GM18867 (cell line): ENCODE results near the gene SMIM17.
"Not testable (repeated sequence)": the region's sequence is repeated elsewhere in the genome, so short reads cannot be mapped to it uniquely, and the experiment has no call there.

Experiments used
- ATAC-seq: cut with Tn5 transposase; IDR thresholded peaks from one replicate; pipeline ENCODE4 v1.9.1; 2021; ENCODE audit warnings: mild to moderate bottlenecking, moderate library complexity; ENCODE audit not compliant: unreplicated experiment

SMIM17 gene

DNA sequence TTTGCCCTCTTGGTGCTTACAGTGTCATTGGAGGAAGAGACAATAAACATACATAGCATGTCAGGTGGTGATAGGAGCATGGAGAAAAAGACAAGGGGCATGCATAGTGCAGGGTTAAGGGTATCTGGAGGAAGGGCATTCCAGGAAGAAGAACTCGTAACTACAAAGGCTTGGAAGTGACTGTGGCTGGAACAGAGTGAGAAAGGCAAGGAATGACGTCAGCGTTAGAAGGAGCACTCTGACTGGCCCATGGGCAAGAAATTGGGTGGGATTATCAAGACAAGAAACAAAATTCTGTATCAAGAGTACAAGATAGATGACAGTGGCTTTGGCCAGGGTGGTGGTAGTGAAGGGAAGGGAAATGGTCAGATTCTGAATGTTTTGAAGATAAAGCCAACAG is 11.2 kb downstream of the SMIM17 start:
- no peak for ATAC-seq

DNA sequence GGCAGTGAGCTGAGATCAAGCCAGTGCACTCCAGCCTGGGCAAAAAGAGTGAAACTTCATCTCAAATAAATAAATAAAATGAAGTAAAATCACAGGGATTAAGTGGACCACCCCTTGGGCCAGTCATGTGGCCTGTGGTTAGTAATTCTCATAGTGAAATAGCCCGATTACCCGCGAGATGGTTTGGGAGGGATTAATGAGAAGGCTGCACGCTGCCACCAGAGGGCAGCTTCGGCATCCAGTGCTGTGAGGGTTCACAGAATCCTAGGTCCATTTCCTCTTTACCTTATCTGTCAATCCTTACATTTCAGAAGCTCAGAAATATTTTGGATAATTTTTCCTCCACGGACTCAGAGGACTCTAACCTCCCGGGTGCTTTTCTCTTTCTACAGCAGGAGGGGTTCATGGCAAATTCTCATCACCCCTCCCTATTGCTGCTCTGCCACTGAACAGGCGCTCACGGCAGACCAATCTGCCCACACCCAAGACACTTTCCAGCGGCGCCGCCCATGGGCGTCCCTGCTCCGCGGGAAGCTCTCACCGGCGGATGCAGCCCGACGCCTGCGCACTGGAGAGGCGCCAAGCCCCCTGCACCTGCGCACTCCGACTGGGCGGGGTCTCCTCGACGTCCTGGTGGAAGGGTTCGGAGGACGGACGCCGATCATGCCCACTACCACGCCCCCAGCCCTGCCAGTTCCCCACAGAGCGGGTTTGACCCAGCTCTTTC is 17.6 kb downstream of the SMIM17 start:
- no peak for ATAC-seq

DNA sequence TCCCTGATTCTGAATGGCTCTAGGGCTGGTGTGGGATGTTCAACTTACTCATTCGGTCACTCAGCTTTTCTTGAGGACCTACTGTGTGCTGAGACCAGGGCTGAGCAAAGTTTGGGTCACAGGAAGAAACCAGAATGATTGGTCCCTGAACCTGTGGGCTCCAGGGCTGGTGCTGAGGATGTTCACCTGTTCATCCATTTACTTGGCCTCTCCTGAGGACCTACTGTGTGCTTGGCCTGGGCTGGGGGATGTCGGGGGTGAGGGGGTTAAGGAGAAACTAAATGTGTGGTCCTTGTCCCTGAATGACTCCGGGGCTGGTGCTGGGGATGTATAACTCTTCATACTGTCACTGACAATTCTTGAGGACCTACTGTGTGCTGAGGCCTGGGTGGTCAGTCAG is 18.3 kb downstream of the SMIM17 start:
- ATAC-seq, result no peak

DNA sequence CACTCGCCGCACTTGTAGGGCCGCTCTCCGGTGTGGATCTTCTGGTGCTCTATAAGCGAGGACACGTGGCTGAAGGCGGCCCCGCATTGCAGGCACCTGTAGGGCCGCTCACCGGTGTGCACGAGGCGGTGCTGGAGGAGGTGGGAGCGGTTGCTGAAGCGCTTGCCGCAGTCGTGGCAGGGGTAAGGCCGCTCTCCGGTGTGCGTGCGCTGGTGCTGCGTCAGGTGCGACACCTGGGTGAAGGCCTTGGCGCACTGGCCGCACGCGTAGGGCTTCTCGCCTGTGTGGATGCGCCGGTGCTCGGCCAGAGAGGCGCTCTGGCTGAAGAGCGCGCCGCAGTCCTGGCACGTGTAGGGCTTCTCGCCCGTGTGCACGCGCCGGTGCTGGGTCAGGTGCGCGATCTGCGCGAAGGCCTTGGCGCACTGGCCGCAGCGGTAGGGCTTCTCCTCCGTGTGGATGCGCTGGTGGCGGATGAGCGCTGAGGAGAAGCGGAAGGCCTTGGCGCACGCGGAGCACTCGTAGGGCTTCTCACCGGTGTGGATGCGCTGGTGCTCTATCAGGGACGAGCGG is 21.1 kb downstream of the SMIM17 start:
- no peak for ATAC-seq

DNA sequence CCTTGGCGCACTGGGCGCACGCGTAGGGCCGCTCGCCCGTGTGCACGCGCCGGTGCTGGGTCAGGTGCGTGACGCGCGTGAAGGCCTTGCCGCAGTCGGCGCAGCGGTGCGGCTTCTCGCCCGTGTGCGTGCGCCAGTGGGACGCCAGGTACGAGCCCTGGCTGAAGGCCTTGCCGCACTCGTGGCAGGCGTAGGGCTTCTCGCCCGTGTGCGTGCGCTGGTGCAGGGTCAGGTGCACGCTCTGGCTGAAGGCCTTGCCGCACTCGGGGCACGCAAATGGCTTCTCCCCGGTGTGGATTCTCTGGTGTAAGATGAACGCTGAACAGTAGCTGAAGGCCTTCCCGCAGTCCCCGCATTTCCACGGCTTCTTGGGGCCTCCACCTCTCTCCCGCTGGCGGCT is 21.6 kb downstream of the SMIM17 start:
- no peak for ATAC-seq

DNA sequence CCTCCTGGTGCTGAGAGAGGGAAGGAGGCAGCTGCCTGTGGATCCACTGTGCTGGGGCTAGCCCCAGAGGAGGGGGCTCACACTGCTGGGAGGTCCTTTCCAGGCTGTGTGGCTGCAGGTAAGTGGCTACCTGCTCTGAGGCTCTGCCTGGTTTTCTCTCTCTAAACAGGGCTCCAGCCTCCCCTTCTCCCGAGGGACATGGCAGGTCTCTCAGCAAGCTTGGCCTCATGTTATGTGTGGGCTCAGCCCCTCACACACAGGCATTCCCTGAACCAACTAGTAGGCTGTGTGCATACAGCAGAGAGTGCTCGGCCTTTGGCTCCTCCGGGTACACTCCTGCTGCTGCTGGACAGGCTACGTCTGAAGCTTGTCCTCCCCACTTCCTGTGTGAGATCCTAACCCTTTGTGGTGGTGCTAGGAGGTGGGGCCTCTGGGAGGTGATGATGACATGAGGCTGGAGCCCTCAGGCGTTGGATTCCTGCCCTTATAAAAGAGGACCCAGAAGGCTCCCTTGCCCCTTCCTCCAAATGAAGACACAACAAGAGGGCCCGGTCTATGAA is 24.4 kb downstream of the SMIM17 start:
- no peak for ATAC-seq

DNA sequence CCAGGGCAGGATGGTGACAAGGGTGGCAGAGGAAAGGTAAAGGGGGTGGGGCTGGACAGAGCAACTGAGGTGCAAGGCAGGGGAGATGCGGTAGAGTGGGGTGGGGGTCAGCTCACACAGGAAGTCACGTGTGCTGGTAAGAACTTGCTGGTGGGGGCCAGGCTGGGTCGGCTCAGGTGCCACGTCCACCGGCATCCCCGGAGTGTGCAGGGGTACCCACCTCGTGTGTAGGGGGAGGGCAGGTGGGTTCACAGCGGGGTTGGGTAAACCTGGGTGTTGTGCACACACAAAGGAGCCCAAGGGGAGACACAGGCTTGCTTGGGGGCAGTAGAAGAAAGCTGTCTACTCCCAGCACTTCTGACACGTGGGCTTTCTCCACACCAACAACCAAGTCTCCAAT is 25.7 kb downstream of the SMIM17 start:
- ATAC-seq, result no peak

DNA sequence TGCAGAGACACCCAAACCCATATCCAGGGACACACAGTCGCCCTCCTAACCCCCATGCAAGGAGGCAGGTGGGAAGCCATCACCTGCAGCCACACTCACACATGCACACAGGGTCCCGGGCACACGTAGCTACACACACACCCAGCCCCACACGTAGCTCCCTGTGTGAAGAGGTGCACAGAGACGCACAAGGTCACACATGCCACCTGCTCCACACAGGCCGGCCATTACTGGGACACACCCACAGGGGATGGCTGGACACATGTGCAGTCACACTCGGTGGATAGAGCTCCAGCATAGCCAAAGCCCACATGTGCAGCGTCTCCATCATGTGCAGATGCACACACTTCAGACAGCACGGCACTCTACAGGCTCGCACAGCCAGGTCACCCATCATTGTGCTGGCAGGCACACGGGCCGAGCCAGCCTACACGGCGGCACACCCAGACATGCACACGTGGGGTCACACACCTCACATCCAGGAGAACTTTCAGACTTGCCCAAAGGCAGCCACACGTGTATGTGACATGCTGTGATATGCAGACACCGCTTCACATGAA is 27.5 kb downstream of the SMIM17 start:
- no peak for ATAC-seq

DNA sequence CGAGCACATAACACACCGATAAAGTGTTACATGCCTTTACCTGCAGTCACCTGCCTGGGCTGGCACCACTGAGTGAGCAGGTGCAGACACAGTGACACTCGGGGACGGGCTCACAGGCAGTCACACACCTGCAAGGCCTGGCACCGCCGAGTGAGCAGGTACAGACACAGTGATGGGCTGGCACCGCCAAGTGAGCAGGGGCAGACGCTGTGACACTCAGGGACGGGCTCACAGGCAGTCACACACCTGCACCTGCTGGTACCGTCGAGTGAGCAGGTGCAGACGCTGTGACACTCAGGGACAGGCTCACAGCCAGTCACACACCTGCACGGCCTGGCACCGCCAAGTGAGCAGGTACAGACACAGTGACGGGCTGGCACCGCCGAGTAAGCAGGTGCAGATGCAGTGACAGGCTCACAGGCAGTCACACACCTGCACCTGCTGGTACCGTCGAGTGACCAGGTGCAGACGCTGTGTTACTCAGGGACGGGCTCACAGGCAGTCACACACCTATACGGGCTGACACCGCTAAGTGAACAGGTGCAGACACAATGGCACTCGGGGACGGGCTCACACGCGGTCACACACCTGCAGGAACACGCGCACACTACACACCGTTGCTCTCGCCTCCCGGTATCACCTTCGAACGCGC is 28.1 kb downstream of the SMIM17 start:
- no peak for ATAC-seq

DNA sequence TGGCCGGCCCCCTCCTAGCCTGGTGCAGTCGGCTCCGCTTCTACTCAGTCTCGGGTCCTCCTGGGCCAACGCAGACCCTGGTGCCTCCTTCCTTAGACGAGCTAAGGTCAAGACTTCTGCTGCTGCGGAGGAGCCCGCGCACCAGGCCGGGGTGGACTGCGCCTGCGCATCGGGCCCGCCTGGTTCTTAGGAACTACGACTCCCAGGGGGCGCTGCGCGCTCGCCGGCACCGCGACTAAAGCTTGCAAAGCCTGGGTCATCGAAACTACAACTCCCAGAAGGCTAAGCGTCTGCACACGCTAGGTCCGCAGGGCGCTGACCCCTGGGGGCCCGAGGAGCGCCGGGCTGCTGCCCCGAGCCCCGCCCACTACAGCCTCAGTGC is 28.6 kb downstream of the SMIM17 start, which contains the start of gene ZNF835:
Gene ZNF835 (minus strand): TSS at position 145 of the 382 bp plus-strand sequence. CDS start 6,559 bp downstream, outside the sequence.
- ATAC-seq, result no peak

DNA sequence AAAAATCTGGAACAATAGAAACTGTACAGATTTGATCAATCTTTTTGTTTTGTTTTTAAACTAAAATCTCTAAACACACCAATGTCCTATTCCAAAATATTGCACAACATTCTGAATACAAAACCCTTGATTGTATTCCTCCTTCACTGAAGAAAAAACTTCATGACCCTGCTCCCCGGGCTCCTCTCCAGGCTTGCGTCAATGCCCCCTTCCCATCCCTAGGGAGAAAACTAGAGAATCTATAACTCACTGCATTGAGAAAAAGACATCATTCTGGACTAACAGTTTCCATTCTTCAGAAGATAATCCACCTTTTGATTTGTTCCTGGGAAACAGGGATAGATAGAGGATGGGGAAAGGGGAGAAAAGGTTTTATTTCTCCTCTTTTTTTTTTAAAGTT is 29.7 kb downstream of the SMIM17 start:
- ATAC-seq, result not testable (repeated sequence)

DNA sequence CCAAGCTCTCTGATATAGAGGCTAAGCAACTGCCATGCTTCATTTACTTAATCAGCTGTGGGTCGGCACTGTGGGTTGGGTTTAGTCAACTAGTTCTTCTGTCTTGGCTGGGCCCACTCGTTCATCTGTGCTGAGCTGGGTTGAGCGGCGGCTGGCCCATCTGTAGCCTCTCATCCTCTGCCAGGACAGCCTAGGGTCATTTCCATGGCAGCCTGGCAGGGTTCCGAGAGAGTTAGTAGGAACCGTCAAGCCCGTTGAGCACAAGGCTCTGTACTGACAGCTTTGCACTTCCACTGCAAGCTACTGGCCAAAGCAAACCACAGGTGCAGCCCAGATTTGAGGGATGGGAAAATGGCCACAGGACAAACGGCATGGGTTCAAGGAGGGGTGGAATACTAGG is 35.2 kb downstream of the SMIM17 start:
- ATAC-seq, result no peak

DNA sequence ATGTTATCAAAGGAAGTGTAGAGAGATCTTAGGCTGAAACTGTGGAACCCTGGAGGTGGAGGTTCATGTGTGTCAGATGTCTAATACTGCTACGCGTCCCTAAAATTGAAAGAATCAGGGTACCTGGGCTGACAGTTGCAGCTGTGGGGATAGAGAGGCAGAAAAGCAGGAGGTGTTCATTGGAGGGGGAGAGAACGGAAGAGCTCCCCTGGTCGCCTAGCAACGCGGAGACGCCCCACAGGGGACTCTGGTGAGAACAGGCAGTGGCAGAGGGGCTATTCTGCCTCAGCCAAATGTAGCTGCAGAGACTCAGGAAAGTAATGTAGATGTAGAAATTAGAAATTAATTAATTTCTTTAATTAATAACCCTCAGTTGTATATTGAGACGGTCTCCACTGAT is 38.7 kb downstream of the SMIM17 start:
- ATAC-seq, result no peak

DNA sequence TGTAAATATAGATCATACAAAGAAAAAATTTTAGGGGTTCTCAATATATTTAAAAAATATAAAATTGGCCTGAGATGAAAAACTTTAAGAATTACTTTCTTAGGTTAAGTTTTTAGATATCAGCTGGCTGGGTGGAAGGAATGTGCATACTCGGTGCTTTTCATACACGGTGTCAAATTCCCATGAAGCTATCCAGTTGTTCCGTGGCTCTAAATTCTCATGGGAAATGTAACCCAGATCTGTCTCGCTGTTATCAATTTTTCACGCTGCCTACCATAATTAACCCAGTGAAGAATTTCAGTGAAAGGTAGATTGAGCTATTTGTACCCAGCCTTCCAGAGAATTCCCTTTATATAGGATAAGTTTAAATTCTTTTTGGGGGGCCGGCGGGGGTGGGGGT is 40.2 kb downstream of the SMIM17 start:
- ATAC-seq, result no peak

DNA sequence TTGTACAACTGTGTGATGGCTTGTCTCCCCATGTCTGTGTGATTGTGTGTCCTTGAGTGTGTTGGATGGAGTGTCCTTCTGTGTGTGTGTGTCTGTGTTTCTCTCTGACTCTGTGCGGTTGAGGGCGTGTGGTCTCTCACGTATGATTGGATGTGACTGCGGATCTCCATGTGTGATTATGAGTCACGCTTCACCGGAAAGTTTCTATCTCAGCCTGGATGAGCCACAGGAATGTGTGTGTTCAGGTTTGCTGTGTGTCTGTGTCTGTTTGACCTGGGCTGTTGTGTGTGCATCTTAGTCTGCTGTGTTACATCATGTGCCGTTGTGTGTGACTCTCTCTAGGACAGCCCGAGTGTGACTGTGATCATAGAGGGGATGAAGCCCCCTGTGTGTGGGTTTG is 44.1 kb downstream of the SMIM17 start:
- ATAC-seq, result no peak

DNA sequence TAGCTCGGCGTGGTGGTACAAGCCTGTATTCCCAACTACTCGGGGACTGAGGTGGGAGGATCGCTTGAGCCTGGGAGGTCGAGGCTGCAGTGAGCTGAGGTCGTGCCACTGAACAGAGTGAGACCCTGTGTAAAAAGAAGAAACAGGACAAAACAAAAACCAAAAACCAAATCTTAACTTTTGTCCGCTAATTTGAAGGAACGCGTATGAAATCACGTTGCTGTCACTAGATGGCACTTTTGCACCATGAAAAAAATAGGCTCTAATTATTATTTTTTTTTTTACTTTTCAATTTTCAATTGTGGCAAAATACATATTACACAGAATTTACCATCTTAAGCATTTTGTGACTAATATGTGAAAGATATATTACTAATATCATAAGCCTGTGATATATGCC is 46.2 kb downstream of the SMIM17 start:
- no peak for ATAC-seq

DNA sequence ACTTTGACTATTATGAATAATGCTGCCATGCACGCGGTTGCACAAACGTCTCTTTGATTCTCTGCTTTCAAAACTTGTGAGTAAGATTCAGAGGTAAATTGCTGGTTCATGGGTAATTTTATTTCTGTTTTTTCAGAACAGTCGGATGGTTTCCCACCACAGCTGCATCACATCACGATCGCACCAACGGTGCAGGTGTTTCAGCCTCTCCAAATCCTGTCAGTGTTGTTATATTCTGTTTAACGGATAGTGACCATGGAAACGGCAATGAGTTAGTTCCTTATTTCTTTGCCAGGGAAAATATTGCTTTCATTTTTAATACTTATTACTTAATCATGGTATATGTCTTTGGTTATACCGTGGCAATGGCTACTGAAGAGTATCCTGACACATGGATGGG is 47.7 kb downstream of the SMIM17 start:
- ATAC-seq, result no peak

DNA sequence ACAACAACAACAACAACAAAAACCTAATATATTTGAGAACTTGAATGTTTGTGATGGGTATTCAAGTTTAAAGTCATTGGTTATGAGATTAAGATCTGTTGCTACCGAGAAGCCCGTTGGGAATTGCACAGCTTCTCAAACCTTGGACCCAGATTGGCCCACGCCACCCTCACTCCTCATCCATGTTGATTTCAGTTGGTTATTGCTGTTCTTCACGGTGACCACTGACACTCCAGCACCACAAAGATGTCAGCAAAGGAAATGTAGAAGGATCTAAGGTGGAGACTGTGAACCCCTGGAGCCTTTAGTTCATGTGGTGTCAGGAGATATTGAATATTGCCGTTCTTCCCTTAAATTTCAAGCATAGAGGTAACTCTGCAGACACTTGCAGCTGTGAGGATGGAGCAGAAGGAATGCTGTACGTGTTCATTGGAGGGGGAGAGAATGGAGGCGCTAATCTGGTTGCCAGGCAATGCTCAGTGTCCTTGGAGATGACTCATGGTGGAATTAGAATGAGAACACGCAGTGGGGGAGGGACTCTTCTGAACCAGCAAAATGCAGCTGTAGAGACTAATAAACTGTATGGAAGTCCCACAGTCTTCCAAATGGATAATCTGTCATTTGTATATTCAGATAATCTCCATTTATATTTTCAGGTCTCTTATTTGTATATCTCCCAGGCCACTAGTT is 49.4 kb downstream of the SMIM17 start:
- ATAC-seq, result no peak

DNA sequence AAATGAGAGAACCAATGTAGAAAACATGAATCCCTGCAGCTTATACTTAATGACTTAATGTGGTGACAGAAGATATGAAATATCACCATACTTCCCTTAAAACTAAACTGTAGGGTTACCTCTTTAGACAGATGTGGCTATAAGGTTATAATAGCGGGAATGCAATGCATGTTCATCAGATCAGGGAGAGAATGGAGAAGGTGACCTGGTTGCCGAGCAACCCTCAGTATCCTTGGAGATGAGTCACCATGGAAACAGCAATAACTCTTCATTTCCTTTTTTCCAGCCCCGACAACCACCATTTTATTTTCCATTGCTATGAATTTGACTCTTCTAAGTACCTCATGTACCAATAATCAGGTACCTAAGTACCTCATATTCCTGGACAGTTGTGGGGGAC is 56.6 kb downstream of the SMIM17 start:
- no peak for ATAC-seq

DNA sequence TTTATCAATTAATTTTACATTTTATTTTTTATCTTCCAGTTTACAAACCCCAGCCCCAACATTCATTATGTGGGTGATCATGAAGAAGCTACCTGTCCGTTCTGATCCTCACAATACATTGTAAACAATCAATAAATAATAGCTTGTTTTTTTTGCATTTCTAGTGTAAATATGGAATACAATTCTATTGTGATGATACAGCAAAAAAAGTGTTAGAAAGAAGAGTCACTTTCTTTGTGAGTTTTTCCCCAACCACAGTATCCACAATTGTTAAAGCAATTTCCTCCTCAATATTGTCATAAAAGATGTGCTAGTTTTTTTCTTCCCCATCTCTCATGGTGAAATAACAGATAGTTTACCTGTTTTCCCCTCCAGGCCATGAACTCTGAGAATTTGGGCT is 58.9 kb downstream of the SMIM17 start:
- no peak for ATAC-seq

DNA sequence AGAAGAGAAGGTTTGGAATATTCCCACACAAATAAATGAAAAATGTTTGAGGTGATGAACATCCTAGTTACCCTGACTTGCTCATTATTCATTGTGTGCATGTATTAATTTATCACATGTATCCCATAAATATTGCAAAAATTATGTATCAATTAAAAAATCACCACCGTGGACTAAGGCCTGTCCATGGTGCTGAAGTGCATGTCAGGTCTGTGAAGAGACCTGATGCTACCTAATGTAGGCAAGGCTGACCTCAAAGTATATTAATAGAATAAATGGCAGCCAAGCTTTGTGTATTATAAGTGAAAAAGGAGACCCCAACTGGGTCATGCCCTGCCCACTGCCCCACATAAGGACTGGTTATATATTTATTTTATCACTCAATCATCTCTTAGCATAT is 63.0 kb downstream of the SMIM17 start:
- no peak for ATAC-seq
